ENCODE results near the gene GNRH2. TPM values are rescaled to one million over a fixed set of nuclear protein-coding genes. Genes with fewer than 3 reads are reported as not detected.

Gene GNRH2
- total and polyA plus RNA-seq, 8 donors, result 1.4 to 8.0 TPM; not detected in 6

- DNase-seq, result no peak
- intact Hi-C loops (cut with DNase I; ENCODE audit: low total_unique reads), result no loop called here
- Histone ChIP-seq H3K9me3 (no peaks in the 10 kb centered on the region), H3K27ac (no peak overlapping the region), H3K4me1 (no peaks in the 10 kb centered on the region), H3K36me3 (peaks cover 51 to 97% (median 96%) of the 10 kb centered on the region in 4 donors), H3K27me3 (no peaks in the 10 kb centered on the region), H3K4me3 (no peak overlapping the region)
- TF ChIP-seq POLR2A (IDR thresholded peaks at IDR 0.05), result no peak
- 65 to 83% (median 81%) methylated on average over 2 of the region's 2 CpGs for WGBS, 5 donors
Measured at GRCh38 chr20:3027987-3028386, 15.4 kb upstream of the GNRH2 start.

GRCh38 chr20:3031524-3032147 is 11.8 kb upstream of the GNRH2 start:
- Histone ChIP-seq H3K27ac (no peak overlapping the region), H3K4me1 (no peaks in the 10 kb centered on the region), H3K27me3 (no peaks in the 10 kb centered on the region), H3K4me3 (no peak overlapping the region), H3K36me3 (peaks cover 43 to 93% (median 85%) of the 10 kb centered on the region in 4 donors), H3K9me3 (no peaks in the 10 kb centered on the region)
- TF ChIP-seq POLR2A (IDR thresholded peaks at IDR 0.05), result no peak
- no peak for TF ChIP-seq CTCF (IDR thresholded peaks at IDR 0.05)
- no peak for TF ChIP-seq EP300 (IDR thresholded peaks at IDR 0.05)
- TF ChIP-seq POLR2AphosphoS5 (IDR thresholded peaks at IDR 0.05), result no peak
- 93 to 96% (median 94%) methylated on average over 3 of the region's 3 CpGs for WGBS, 5 donors
- no peak for DNase-seq
- intact Hi-C loops (cut with DNase I; ENCODE audit: low total_unique reads), result no loop called here

GRCh38 chr20:3032624-3033023 is 10.8 kb upstream of the GNRH2 start:
- Histone ChIP-seq H3K36me3 (peaks cover 44 to 93% (median 85%) of the 10 kb centered on the region in 4 donors), H3K4me1 (no peaks in the 10 kb centered on the region), H3K9me3 (no peaks in the 10 kb centered on the region), H3K27me3 (no peaks in the 10 kb centered on the region), H3K4me3 (no peak overlapping the region), H3K27ac (no peak overlapping the region)
- 78 to 95% (median 88%) methylated on average over 8 of the region's 8 CpGs for WGBS, 5 donors
- intact Hi-C loops (cut with DNase I; ENCODE audit: low total_unique reads), result no loop called here
- no peak for TF ChIP-seq POLR2AphosphoS5 (IDR thresholded peaks at IDR 0.05)
- no peak for TF ChIP-seq POLR2A (IDR thresholded peaks at IDR 0.05)
- no peak for TF ChIP-seq CTCF (IDR thresholded peaks at IDR 0.05)
- no peak for TF ChIP-seq EP300 (IDR thresholded peaks at IDR 0.05)
- no peak for DNase-seq

GRCh38 chr20:3037654-3038053 is 5.8 kb upstream of the GNRH2 start:
- Histone ChIP-seq H3K4me1 (peaks cover 8 to 16% (median 14%) of the 10 kb centered on the region in 4 donors), H3K27ac (no peak overlapping the region), H3K27me3 (no peaks in the 10 kb centered on the region), H3K36me3 (peaks cover 35 to 78% (median 70%) of the 10 kb centered on the region in 4 donors), H3K4me3 (no peak overlapping the region), H3K9me3 (no peaks in the 10 kb centered on the region)
- 82 to 97% (median 87%) methylated on average over 3 of the region's 3 CpGs for WGBS, 5 donors
- no peak for DNase-seq
- intact Hi-C loops (cut with DNase I; ENCODE audit: low total_unique reads), result no loop called here
- TF ChIP-seq CTCF (IDR thresholded peaks at IDR 0.05) (no peak), POLR2AphosphoS5 (IDR thresholded peaks at IDR 0.05) (no peak), POLR2A (IDR thresholded peaks at IDR 0.05) (no peak), EP300 (IDR thresholded peaks at IDR 0.05) (no peak)

- Histone ChIP-seq H3K4me1 (peaks cover 8 to 24% (median 20%) of the 10 kb centered on the region in 4 donors), H3K27me3 (no peaks in the 10 kb centered on the region), H3K9me3 (no peaks in the 10 kb centered on the region), H3K27ac (no peak overlapping the region), H3K4me3 (no peak overlapping the region), H3K36me3 (peaks cover 35 to 70% (median 64%) of the 10 kb centered on the region in 4 donors)
- no peak for TF ChIP-seq CTCF (IDR thresholded peaks at IDR 0.05)
- no peak for TF ChIP-seq EP300 (IDR thresholded peaks at IDR 0.05)
- TF ChIP-seq POLR2AphosphoS5 (IDR thresholded peaks at IDR 0.05), result no peak
- TF ChIP-seq POLR2A (IDR thresholded peaks at IDR 0.05), result no peak
- 66 to 82% (median 79%) methylated on average over 5 of the region's 5 CpGs for WGBS, 5 donors
- intact Hi-C loops (cut with DNase I; ENCODE audit: low total_unique reads), result no loop called here
- no peak for DNase-seq
Measured at GRCh38 chr20:3038454-3038853, 5.0 kb upstream of the GNRH2 start.
